GM21447 (cell line): ENCODE measurements around the gene NDUFB2.
"Not testable (repeated sequence)": the region's sequence is repeated elsewhere in the genome, so short reads cannot be mapped to it uniquely, and the experiment has no call there.

Source experiments
- ATAC-seq: cut with Tn5 transposase; IDR thresholded peaks from one replicate; pipeline ENCODE4 v1.9.1; 2021; ENCODE audit not compliant: unreplicated experiment

NDUFB2 gene

DNA sequence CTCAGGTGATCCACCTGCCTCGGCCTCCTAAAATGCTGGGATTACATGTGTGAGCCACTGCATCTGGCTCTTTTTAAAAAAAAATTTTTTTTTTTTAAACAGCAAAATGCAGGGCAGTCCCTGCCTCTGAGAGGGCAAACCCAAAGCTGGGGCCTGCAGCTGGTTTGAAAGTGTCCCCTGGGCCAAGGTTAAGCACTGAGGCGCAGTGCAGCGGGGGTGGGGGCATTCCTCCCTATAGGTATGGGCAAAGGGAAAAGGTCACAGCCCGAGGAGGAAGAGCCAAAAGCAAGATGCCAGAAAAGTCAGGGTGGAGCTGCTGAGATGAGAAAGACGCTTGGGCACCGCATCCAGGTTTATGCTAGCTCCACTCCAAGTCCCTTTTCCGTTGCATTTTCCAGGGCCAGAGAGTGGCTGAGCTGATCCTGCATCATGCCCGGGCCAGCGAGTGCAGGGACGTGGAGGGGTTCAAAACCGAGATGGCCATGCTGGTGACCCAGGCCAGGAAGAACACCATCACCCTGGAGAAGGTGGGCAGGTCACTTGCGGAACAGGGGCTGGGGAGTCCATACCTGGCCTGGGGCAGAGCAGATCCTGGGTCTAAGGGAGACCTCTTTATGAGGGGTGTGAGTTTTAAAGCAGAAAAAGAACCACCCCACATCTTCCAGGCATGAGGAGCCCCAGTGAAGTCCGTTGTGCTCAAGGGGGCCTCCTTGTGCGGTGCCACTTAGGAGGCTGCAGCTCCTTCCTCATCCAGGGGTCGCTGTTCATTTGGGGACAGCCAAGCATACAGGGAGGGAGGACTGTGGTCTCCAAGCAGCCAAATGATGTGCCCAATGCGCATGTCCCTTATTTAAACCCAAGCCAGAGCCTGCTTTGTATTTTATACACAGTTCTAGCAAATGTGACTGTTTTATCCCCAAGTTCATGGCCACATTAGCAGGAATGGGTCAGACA, 7.0 kb upstream of the NDUFB2 start:
- ATAC-seq = no peak

DNA sequence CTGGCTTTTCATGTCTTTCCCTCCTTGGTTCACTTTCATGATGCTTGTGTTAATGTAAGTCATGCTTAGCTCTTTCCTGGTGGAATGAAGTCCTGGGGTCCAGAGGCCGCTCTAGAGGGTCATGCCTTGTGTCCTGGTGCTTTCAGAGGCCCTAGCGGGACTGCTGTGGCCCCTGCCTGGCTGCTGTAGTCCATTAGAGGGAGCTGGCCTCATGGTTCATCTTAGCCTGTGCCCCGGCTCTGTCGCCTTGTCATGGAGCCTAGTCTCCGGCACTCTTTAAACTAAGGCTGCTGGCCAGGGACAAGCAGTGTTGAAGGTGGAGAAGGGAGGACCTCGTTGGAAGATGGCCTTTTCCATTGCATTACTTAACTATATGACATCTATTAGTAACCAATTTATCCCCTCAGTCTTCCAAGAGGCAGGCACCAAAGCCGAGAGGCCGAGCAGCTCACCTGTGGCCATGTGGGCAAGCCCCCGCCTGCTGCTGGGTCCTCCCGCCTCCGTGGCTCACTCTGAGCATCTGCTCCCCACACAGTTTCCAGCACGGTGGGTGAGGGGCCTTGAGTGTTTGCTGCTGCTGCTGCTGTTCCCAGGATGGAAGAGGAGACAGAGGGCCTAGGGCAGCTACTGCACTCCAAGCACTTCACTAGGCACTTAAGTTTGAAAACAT, 5.0 kb upstream of the NDUFB2 start:
- no peak for ATAC-seq

DNA sequence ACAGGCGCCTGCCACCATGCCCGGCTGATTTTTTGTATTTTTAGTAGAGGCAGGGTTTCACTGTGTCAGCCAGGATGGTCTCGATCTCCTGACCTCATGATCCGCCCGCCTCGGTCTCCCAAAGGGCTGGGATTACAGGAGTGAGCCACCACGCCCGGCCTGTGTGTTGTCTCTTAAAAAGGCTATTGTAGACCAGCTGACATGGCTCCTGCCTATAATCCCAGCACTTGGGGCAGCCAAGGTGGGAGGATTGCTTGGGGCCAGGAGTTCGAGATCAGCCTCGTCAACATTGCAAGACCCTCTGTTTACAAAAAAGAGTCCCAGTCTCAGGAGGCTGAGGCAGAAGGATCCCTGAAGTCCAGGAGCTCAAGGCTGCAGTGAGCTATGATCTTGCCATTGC, 2.7 kb upstream of the NDUFB2 start:
- ATAC-seq = not testable (repeated sequence)

DNA sequence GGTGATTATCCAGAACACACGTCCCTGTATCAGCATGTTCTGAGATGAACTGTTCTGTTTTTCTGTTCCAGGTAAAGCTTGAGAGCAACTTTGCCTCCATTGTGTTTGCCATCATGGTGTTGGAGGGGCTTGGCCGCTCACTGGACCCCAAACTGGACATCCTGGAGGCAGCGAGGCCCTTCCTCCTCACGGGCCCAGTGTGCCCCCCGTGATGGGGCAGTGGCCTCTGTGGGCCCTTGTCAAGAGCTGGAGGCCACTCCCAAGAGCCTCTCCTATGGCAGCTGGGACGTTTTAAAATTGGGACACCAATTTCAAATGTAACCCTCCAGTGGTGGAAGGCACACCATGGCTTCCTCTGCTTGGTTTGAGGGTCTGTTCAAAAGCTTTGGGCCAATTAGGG, 1.9 kb upstream of the NDUFB2 start:
- ATAC-seq = no peak

DNA sequence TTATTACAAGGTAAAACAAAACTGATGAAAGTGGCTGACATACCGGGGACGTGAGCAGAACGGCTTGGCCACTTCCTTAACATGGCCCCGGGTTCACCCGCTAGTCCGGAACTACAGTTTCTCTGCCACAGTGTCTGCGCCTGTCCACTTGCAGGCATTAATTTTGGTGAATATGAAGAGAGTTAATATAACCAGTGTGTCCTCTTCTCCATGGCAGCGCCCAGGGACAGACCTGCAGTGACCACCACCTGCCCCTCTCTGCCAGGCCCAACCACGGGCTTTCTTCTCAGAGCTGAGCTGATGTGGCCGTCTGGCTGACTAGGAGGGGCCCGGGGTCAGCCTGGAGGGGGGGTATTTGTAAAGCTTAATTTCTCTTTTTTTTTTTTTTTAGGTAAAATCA, 1.1 kb upstream of the NDUFB2 start:
- ATAC-seq = no peak

DNA sequence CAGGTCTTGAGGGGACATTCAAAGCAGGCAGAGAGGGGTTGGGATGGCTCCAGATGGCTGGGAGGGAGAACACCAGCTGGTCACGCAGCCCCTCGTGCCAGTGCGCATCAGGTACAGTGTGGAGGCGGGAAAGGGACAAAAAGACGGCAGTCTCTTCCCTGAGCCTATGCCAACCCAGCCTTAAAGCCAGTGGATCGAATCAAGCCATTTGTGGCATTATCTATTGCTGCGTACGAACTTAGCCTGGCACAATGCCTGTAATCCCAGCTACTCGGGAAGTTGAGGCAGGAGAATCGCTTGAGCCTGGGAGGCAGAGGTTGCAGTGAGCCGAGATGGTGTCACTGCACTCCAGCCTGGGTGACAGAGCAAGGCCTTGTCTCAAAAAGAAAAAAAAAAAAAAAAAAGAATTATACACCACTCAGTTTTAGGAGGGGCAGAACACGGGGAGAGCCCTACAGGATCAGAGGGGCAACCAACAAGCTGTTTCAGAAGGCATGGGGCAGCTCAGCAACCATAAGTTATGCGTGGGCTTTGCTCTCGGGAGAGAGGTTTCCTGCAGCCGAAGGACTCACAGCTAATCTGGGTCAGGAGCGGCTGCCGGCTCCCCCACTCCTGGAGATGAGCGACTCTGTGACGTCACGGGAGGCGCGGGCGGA, 356 bp upstream of the NDUFB2 start:
- no peak for ATAC-seq

DNA sequence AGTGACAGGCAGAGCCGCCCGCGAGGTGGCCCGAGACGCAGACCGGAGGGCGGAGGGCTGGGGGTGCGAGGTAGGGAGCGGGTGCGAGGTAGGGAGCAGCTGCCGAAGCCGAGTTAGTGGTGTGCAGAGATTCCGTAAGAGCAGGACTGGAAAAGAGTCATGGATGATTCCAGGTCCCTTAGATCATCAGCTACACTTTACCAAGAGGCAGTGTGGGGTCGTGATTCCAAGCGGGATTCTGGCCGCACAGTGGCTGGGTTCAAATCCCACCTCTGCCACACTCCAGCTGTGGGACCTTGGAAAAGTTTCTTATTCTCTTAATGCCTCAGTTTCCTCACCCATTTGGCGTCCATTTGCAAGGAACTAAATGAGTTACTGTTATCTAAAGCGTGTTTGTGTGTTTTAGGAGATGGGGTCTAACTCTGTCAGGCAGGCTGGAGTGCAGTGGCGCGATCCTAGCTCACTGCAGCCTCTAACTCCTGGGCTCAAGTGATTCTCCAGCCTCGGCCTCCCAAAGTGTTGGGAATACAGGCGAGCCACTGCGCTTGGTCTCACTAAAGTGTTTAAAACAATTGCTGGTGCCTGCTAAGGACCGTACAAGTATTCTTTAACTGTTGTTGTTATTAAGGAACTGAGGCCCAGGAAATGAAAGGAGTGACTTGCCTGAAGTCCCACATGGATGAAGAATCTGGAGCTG, 1.1 kb downstream of the NDUFB2 start:
- ATAC-seq = no peak

DNA sequence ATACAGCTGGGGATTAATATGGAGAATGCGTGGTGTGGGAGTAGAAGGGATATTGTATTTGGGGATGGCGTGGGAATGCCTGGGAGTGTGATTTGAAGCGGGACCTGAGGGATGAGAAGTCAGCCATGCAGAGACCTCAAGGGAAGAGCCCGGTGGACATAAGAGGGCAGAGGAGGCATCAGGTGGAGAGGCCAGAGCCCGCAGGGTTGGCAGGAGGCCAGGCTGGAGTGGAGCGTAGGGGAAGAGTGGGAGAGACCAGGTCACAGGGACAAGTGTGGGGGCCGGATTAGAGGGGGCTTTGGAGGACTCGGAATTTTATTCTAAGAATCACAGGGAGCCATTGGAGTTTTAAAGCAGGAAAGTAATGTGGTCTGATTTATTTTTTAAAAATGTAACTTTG, 2.0 kb downstream of the NDUFB2 start:
- no peak for ATAC-seq

DNA sequence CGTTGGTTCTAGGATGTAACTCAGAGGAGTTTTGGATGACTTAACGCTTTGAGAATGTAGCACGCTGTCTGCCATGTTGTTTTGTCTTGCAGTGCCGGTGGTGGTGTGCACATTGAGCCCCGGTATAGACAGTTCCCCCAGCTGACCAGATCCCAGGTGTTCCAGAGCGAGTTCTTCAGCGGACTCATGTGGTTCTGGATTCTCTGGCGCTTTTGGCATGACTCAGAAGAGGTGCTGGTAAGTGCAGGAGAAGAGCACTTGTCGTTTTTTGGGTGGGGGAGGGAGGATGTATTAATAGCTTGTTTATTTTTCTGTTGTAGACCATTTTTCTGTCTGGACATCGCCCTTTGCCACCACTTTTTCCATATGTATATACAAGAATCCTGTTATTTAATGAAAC, 6.3 kb downstream of the NDUFB2 start:
- ATAC-seq = no peak

DNA sequence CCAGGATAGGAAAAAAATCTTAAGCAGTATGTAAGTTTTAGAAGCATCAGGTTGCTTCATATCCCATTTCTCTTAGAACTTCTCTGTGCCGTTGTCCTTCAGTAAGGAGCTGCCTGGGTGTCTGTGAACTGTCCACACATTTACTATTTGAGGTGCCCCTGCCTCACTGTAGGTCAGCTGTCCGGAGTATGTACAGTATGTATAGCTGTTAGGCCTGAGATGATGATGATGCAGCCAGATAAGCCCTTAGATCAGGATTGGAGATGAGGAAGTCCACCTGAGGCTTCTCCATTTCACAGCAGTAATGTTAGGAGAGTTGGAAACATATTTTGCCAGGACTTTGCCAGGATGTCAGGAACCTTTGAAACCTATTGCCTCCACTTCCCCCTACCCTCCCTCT, 7.7 kb downstream of the NDUFB2 start:
- no peak for ATAC-seq

DNA sequence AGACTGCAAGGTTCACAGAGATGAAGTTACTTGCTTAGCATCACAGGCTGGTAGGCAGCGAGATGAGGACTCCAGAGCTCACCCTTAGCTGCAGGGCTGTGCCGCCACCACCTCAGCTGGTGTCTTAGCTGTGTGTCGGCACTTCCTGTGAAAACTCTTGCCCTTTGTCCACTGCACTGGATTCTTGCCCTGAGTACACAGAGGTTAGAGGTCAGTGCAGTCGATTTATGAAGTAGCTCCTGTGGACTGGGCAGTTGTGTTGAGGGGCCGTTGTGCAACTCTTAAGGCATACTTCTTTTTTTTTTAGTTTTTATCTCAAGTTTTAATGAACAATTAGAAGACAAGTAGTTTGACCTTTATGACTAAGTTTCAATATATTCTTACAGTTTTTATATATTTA, 10.6 kb downstream of the NDUFB2 start:
- ATAC-seq = no peak

DNA sequence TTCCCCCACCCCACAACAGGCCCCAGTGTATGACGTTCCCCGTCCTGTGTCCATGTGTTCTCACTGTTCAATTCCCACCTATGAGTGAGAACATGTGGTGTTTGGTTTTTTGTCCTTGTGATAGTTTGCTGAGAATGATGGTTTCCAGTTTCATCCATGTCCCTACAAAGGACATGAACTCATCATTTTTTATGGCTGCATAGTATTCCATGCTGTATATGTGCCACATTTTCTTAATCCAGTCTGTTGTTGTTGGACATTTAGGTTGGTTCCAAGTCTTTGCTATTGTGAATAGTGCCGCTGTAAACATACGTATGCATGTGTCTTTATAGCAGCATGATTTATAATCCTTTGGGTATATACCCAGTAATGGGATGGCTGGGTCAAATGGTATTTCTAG, 12.3 kb downstream of the NDUFB2 start:
- not testable (repeated sequence) for ATAC-seq

DNA sequence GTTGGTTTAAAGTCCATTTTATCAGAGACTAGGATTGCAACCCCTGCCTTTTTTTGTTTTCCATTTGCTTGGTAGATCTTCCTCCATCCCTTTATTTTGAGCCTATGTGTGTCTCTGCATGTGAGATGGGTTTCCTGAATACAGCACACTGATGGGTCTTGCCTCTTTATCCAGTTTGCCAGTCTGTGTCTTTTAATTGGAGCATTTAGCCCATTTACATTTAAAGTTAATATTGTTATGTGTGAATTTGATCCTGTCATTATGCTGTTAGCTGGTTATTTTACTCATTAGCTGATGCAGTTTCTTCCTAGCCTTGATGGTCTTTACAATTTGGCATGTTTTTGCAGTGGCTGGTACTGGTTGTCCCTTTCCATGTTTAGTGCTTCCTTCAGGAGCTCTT, 15.9 kb downstream of the NDUFB2 start:
- not testable (repeated sequence) for ATAC-seq

DNA sequence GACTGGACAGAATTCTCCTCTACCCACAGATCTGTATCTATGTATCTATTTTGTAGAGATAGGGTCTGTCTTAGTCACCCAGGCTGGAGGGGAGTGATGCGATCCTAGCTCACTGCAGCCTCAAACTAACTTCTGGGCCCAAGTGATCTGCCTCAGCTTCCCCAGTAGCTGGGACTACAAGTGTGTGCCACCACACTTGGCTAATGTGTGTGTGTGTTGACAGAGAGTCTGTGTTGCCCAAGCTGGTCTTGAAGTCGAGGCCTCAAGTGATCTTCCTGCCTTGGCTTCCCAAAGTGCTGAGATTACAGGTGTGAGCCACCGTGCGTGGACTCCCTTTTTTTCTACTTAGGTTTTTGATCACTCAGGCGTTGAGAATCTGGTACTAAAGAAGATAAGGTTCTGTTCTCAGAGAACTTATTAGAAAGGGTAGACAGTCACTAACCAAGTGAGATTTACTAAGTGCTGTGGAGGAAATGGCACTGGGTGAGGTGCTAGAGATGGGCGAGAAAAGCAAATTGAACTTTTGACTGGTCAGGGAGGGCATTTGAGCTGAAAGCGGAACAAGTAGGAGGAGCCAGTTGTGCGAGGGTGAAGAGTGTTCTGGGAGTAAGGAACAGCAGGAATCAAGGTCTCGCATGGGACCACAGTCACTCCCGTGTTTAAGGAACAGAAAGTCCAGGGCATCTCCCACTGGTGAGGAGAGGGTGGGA, 18.0 kb downstream of the NDUFB2 start:
- ATAC-seq = no peak

DNA sequence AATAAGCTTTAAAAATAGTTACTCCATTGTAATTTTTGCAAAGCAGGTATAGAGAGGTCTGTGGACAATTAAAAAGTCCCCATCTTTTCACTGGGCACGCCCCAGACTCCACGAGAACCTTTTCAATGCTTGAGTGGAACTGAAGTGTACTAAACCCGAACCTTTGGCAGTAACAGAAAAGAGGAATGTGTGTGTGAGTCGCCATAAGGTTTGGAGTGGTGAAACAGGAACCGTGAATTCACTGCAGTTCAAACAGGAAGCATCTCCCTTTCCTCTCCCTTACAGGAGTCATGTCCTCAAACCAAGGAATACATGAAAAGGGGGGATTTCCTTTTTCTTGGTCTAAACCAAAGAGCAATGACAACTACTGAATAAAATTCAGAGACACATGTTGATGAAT, 23.2 kb downstream of the NDUFB2 start:
- ATAC-seq = no peak

DNA sequence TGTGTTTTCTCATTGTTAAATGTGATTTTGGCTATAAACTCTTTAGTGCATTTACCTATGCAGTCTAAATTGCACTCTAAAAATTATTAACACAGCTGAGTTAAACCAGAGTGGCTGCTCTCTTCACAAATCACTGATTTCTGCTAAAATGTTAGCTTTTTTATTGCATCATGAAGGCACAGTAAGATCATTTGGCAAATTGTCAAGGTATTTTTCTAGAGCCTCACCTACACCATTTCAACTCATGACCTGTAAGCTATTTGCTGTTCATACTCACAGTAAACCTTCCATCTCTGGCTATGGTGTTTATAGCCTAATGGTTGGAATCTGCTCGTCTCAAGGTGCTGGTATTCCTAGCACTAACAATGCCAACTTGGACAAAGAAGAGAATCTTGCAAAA, 25.7 kb downstream of the NDUFB2 start:
- no peak for ATAC-seq

DNA sequence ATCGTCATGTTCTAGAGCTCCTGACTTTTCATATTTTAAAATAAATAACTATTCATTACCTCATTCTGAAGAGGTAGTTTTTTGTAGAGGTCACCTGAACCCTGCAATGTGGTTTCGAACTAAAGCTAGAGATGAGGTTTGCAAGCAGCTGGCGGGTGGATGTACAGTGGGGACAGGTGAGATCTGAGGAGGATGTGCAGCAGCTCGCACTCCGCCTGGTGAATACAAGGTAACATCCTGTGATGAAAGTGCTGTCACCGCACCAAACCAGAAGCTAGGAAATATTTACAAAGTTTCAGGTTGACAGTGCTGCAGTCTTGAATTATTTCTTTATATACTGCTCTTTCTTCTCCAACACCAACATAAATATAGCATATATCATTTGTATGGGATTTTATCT, 26.5 kb downstream of the NDUFB2 start:
- no peak for ATAC-seq

DNA sequence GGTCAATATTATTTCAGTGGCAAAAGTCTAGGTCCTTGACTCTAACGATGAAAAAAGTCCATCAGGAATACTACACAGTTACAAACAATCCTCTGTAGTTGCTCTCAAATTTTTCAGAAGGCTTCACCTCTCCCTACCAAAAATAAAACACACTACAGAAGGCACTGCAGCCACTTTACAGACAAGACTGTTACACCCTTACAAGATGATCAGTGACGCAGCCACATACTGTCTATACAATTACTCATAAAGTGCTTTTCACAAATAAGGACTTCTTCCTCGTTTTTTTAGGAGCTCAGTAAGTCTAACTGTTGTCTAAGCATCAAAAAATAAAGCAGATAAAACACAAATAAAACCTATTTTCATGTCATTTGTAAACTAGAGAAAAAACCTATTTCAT, 27.1 kb downstream of the NDUFB2 start:
- no peak for ATAC-seq

DNA sequence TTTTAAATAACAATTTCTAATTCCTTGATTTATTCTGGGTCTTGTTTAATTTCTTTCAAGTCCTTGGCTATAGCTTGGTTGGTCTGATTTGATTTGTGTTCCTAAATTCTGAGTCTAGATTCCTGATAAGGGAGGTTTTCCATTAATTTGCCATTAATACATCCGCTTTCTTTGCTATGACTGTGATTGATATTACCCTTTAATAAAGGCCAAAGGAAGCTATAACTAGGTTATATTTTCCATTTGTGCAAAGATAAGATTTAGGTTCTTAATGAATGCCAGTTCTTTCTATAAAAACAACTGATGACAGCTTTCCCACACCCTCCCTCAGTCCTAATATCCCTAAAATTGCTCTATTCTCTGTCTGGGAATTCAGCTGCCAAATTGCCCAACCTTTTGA, 28.2 kb downstream of the NDUFB2 start:
- no peak for ATAC-seq

DNA sequence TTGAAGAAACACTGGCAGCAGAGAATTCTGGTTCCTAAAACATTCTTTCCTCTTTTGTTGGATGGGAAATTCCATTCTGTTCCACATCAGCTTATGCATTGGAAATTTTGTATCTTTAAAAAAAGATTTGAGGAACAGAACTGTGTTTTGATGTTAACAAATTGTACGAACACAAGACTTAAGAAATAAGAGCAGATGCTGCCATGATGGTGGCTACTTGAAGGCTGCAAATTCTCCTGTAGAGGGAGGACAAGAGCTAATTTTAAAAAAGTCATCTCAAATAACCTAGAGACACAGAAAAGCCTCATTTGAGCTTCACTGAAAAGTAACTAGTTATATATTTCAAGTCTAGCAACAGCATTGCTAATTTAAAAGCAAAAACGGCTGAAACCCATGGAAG, 29.8 kb downstream of the NDUFB2 start:
- ATAC-seq = no peak

DNA sequence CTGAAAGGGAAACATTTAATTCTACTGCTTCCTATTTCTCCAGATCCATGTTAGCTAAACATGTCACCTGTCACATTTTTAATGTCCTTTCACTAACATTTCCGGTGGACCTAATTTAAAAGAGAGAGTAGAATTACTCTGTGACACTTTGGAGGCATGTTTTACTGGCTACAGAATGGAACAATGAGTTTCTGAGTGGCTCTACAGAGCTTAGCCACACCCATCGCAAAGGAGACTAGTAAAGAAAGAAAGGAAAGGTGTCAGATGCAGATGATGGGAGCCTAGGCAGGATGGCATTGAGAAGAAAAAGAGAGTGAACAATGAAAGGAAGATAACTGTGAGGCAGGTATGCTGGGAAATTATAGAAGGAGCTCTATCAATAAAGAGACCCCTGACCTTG, 35.9 kb downstream of the NDUFB2 start:
- no peak for ATAC-seq
